ENCODE results near the gene CRABP2.

The CRABP2 gene

GRCh38 chr1:156659988-156660751 lies 45.2 kb downstream of the CRABP2 start:
- peak; percentile 96 for TF ChIP-seq CTCF (IDR thresholded peaks at IDR 0.05; ENCODE audit: low read depth, low read length)
- H3K4me3 ChIP-seq (ENCODE audit: low read depth, low read length): no peak overlapping the region

- no peak for TF ChIP-seq CTCF (IDR thresholded peaks at IDR 0.05; ENCODE audit: low read depth, low read length)
- no peak overlapping the region for H3K4me3 ChIP-seq (ENCODE audit: low read depth, low read length)
Measured at GRCh38 chr1:156659661-156659987, 45.8 kb downstream of the CRABP2 start.

- no peak overlapping the region for H3K4me3 ChIP-seq (ENCODE audit: low read depth, low read length)
- no peak for TF ChIP-seq CTCF (IDR thresholded peaks at IDR 0.05; ENCODE audit: low read depth, low read length)
Measured at GRCh38 chr1:156658945-156659574, 46.3 kb downstream of the CRABP2 start.

GRCh38 chr1:156658496-156658895 lies 46.9 kb downstream of the CRABP2 start:
- no peak for TF ChIP-seq CTCF (IDR thresholded peaks at IDR 0.05; ENCODE audit: low read depth, low read length)
- no peak overlapping the region for H3K4me3 ChIP-seq (ENCODE audit: low read depth, low read length)

- TF ChIP-seq CTCF (IDR thresholded peaks at IDR 0.05; ENCODE audit: low read depth, low read length): peak; percentile 9; the same call in 1 of the 2 replicates
- no peak overlapping the region for H3K4me3 ChIP-seq (ENCODE audit: low read depth, low read length)
Measured at GRCh38 chr1:156657741-156658319, 47.6 kb downstream of the CRABP2 start.

GRCh38 chr1:156656806-156657740 lies 48.3 kb downstream of the CRABP2 start:
- peak; percentile 95 for TF ChIP-seq CTCF (IDR thresholded peaks at IDR 0.05; ENCODE audit: low read depth, low read length)
- H3K4me3 ChIP-seq (ENCODE audit: low read depth, low read length): peak overlapping the region; percentile 26

Measured in WI38 (cell line).